CD4-positive, alpha-beta T cell (primary cell): Measurements from ENCODE around the gene FCHSD1. TPM values are rescaled to one million over a fixed set of nuclear protein-coding genes. Genes with fewer than 3 reads are reported as not detected.
A peak's percentile ranks its signal among the peaks of the same experiment; 100 is the strongest.

ENCODE experiments used
- ATAC-seq: fragments of 200-7000 bp; cut with Tn5 transposase; one replicate; pipeline ENCODE4 v1.10.0; 2022; ENCODE audit warnings: mild to moderate bottlenecking; ENCODE audit not compliant: poor library complexity
- CTCF ChIA-PET: fragments of 350-600 bp; sonication (Branson Sonifier 250); formaldehyde crosslinking; loops from one replicate; lab custom pipeline; 2021; ENCODE audit warnings: antibody characterized with exemption, inconsistent platforms; lab: Charles Lee
- POLR2A ChIA-PET: fragments of 350-600 bp; sonication (Branson Sonifier 250); formaldehyde crosslinking; loops from one replicate; lab custom pipeline; 2021; ENCODE audit warnings: antibody characterized with exemption, inconsistent platforms; lab: Charles Lee
- DNase-seq, 14 experiments: peaks; one replicate each; pipeline ENCODE4 v3.0.0-alpha.2; 2013 to 2020; ENCODE audit warnings: mixed read lengths in 2 of 14
- H3K27ac ChIP-seq, 2 donors: one replicate each; pipeline versions ENCODE4 v1.5.1 to v1.7.0; 2013; ENCODE audit warnings: low read length in 2 of 2, low read depth in 1 of 2, mild to moderate bottlenecking in 1 of 2
- H3K27me3 ChIP-seq, 2 experiments: 1 replicate in 1 of 2; 2 replicates in 1 of 2; pipeline versions ENCODE4 v1.6.1 to v1.7.0; 2013; ENCODE audit warnings: low read length in 2 of 2, control low read depth in 1 of 2, mild to moderate bottlenecking in 1 of 2, moderate library complexity in 1 of 2; ENCODE audit not compliant: insufficient read depth in 2 of 2, control insufficient read depth in 1 of 2
- H3K36me3 ChIP-seq: one replicate; pipeline ENCODE4 v1.6.1; 2013; ENCODE audit warnings: low read length, control low read depth; ENCODE audit not compliant: insufficient read depth
- H3K4me1 ChIP-seq: one replicate; pipeline ENCODE4 v1.6.1; 2013; ENCODE audit warnings: low read length, control low read depth; ENCODE audit not compliant: insufficient read depth
- H3K4me3 ChIP-seq: one replicate; pipeline ENCODE4 v1.5.1; 2013; ENCODE audit warnings: mild to moderate bottlenecking, low read length, moderate library complexity
- H3K9me3 ChIP-seq, 2 experiments: 1 replicate in 1 of 2; 2 replicates in 1 of 2; pipeline versions ENCODE4 v1.6.1 to v1.7.0; 2013; ENCODE audit warnings: low read length in 2 of 2, mild to moderate bottlenecking in 2 of 2, control low read depth in 1 of 2, moderate library complexity in 1 of 2; ENCODE audit not compliant: control insufficient read depth in 1 of 2, insufficient read depth in 1 of 2
- H3K27ac Mint-ChIP-seq: one replicate; pipeline ENCODE4 v1.8.0; 2020; ENCODE audit warnings: mixed read lengths
- H3K27me3 Mint-ChIP-seq: one replicate; pipeline ENCODE4 v1.8.0; 2021; ENCODE audit warnings: mixed read lengths
- H3K36me3 Mint-ChIP-seq: one replicate; pipeline ENCODE4 v1.8.0; 2021; ENCODE audit warnings: low read depth, mixed read lengths
- H3K4me1 Mint-ChIP-seq: one replicate; pipeline ENCODE4 v1.8.0; 2021; ENCODE audit warnings: low read depth, mixed read lengths
- H3K4me3 Mint-ChIP-seq: one replicate; pipeline ENCODE4 v1.8.0; 2020; ENCODE audit warnings: mild to moderate bottlenecking, mixed read lengths
- H3K9me3 Mint-ChIP-seq: one replicate; pipeline ENCODE4 v1.8.0; 2020; ENCODE audit warnings: mixed read lengths
- intact Hi-C, 2 experiments: fragments of 100-400 bp; cut with DNase I in 1 of 2; cut with micrococcal nuclease in 1 of 2; formaldehyde crosslinking; loops; one replicate each; pipeline versions ENCODE4 v1.15.1 to v1.9.0; 2023 to 2025; cut with DNase I, micrococcal nuclease
- total RNA-seq, 174 experiments: library from RNA in 2 of 174; stranded (reverse) in 2 of 174; gene quantifications; one replicate each; pipeline ENCODE4 v1.2.3 and lab custom pipeline; 2021 to 2026
- TF ChIP-seq, protein P1 (sequence below): fragments of 200-600 bp; IDR thresholded peaks from one replicate; pipeline ENCODE4 v1.8.0; 2022; ENCODE audit warnings: antibody characterized with exemption, mild to moderate bottlenecking

FCHSD1 gene
- total RNA-seq, 2 experiments from 2014 or later, result 79.8 to 86.8 TPM

GRCh38 chr5:141623186-141623585 is 28.0 kb downstream of the FCHSD1 start:
- Histone ChIP-seq H3K27me3 (no peaks in the 10 kb centered on the region), H3K9me3 (no peaks in the 10 kb centered on the region), H3K4me1 (peaks cover 16% of the 10 kb centered on the region), H3K36me3 (peaks cover 72% of the 10 kb centered on the region), H3K27ac (no peak overlapping the region), H3K4me3 (no peak overlapping the region)
- CTCF ChIA-PET, result interaction anchor here (2.2 kb wide), 1 partner anchor 31 kb away, joined by 13 read pairs; no protein-coding TSS in a partner anchor
- peak overlapping the region; percentile 52 for H3K27ac Mint-ChIP-seq
- POLR2A ChIA-PET, result interaction anchor here (0.8 to 1.5 kb wide), 2 partner anchors 13 to 31 kb away, joined by 5 to 6 read pairs; no protein-coding TSS in a partner anchor
- no peak overlapping the region for H3K4me3 Mint-ChIP-seq
- H3K4me1 Mint-ChIP-seq, result peaks cover 29% of the 10 kb centered on the region
- no peaks in the 10 kb centered on the region for H3K9me3 Mint-ChIP-seq
- intact Hi-C loops, result no loop called here
- ATAC-seq (no peak), DNase-seq (peak in 2 of 14 experiments; percentile 44 to 45)
- TF ChIP-seq, protein P1, sequence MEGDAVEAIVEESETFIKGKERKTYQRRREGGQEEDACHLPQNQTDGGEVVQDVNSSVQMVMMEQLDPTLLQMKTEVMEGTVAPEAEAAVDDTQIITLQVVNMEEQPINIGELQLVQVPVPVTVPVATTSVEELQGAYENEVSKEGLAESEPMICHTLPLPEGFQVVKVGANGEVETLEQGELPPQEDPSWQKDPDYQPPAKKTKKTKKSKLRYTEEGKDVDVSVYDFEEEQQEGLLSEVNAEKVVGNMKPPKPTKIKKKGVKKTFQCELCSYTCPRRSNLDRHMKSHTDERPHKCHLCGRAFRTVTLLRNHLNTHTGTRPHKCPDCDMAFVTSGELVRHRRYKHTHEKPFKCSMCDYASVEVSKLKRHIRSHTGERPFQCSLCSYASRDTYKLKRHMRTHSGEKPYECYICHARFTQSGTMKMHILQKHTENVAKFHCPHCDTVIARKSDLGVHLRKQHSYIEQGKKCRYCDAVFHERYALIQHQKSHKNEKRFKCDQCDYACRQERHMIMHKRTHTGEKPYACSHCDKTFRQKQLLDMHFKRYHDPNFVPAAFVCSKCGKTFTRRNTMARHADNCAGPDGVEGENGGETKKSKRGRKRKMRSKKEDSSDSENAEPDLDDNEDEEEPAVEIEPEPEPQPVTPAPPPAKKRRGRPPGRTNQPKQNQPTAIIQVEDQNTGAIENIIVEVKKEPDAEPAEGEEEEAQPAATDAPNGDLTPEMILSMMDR, result no peak
- peaks cover 84% of the 10 kb centered on the region for H3K36me3 Mint-ChIP-seq
- H3K27me3 Mint-ChIP-seq, result no peaks in the 10 kb centered on the region

DNA sequence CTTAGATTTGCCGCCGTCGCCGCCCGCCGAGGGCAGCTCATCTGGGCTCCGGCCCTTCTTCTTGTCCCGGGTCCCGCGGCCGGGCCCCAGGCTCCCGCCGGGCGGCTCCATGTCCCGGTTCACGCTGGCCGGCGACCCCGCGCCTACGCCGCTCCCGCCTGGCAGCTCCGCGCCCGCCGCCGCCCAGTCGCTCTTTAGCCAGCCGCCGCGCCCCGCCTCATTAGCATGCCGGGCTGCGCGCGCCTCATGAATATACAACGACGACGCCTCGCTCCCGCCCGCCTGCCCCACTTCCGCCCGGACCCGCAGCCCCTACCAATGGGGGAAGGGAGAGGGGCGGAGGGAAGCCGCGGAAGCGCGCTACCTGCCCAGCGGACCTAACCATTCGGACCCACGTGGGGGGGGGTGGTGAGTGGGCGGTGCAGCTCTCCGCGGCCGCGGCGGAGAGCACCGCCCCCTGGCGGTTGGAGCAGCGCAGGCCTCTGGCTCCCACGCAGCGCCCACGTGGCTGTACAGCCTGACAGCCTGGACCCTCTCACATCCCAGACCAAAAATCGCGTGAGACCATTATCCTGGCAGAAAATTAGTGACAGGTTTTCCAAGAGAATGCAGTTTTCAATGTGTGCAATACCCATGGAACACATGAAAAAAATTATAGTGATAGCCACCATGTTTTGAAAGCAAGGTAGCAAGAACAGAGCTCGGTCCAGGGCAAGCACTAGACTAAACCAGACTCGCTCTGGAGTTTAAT is 32.2 kb downstream of the FCHSD1 start, which contains the start of gene DIAPH1:
TSS of gene DIAPH1 (minus strand) at position 197 of the 751 bp plus-strand sequence. CDS start at position 111, 86 bp downstream.
- DNase-seq, result peak; percentile 95 to 99 (median 98)
- Histone ChIP-seq H3K27me3 (no peaks in the 10 kb centered on the region), H3K4me1 (peaks cover 25% of the 10 kb centered on the region), H3K4me3 (peak within 1 kb of the TSS; percentile 96), H3K27ac (peak within 1 kb of the TSS; percentile 91 to 94), H3K36me3 (peaks cover 38% of the 10 kb centered on the region), H3K9me3 (no peaks in the 10 kb centered on the region)
- intact Hi-C loops, result loop anchor here (1.0 to 2.0 kb wide), 5 partner anchors 14 to 27 kb away; partner anchors contain the start of genes HDAC3 (in 2 of the 2) and RELL2 (in 2 of the 2)
- H3K9me3 Mint-ChIP-seq, result no peaks in the 10 kb centered on the region
- H3K27me3 Mint-ChIP-seq, result no peaks in the 10 kb centered on the region
- H3K4me1 Mint-ChIP-seq, result peaks cover 66% of the 10 kb centered on the region
- CTCF ChIA-PET, result interaction anchor here (0.8 to 5.5 kb wide), 23 partner anchors 9 to 1475 kb away, joined by 3 to 281 read pairs (median 6); partner anchors contain the start of genes FCHSD1, HDAC3, PCDHGA10 and PCDHGB4
- peak within 1 kb of the TSS; percentile 98 for H3K4me3 Mint-ChIP-seq
- TF ChIP-seq, protein P1, result peak; percentile 86
- POLR2A ChIA-PET, result interaction anchor here (0.7 to 8.2 kb wide), 11 partner anchors 12 to 299 kb away, joined by 3 to 191 read pairs (median 5); partner anchors contain the start of genes FCHSD1, HDAC3, RELL2 and TAF7
- ATAC-seq, result peak; percentile 90
- peaks cover 67% of the 10 kb centered on the region for H3K36me3 Mint-ChIP-seq
- H3K27ac Mint-ChIP-seq, result peak within 1 kb of the TSS; percentile 92

DNA sequence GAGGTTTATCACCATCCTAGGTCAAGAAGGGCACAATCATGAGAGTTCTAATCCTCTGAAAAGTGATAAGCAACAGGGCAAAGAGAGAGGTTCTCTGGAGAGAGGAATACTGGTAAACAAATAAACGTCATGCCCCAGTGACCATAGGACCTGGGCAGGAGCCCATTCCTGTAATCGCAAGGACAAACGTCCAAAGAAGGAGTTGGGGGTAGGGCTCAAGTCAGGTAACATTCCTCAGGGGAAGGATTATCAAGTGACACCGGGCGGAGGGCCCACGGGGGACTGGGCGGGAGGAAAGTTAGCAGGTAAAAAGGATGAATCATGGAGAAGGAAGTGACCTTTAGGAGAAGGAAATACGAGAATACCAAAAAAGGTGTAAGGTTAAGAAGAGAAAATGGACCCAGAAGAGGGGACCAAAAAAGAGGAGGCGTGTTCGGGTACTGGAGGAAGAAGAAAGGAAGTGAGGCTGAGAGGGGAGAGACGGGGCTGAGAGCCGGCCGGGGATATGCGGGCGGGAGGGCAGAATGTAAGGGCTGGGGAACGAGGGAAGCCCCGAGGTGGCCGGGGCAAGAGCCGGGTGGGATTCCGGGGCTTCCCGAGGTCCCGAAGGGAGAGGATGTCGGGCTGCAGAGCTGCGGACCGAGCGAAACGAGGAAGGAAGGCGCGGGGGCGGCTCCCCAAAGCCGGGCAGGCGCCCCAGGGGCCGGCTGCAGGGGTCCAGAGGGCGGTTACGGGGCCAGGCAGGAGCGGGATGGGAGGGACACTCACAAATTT is 33.0 kb downstream of the FCHSD1 start:
- Histone ChIP-seq H3K9me3 (no peaks in the 10 kb centered on the region), H3K4me3 (peak overlapping the region; percentile 96), H3K36me3 (peaks cover 35% of the 10 kb centered on the region), H3K27ac (peak overlapping the region; percentile 91 to 94), H3K27me3 (no peaks in the 10 kb centered on the region), H3K4me1 (peaks cover 24% of the 10 kb centered on the region)
- peak in 13 of 14 experiments; percentile 21 to 76 (median 37) for DNase-seq
- peaks cover 66% of the 10 kb centered on the region for H3K4me1 Mint-ChIP-seq
- peak overlapping the region; percentile 92 for H3K27ac Mint-ChIP-seq
- H3K27me3 Mint-ChIP-seq, result no peaks in the 10 kb centered on the region
- peaks cover 62% of the 10 kb centered on the region for H3K36me3 Mint-ChIP-seq
- POLR2A ChIA-PET, result interaction anchor here (0.7 to 8.2 kb wide), 12 partner anchors 11 to 298 kb away, joined by 3 to 191 read pairs (median 8); partner anchors contain the start of genes FCHSD1, HDAC3, RELL2 and TAF7
- TF ChIP-seq, protein P1, result no peak
- CTCF ChIA-PET, result interaction anchor here (0.8 to 5.5 kb wide), 23 partner anchors 8 to 298 kb away, joined by 3 to 281 read pairs (median 7); partner anchors contain the start of genes FCHSD1, HDAC3, PCDHGB4 and RELL2
- intact Hi-C loops, result loop anchor here (2.0 kb wide), 2 partner anchors 13 to 19 kb away; partner anchors contain the start of genes HDAC3 (in 1 of the 2) and RELL2 (in 1 of the 2)
- H3K9me3 Mint-ChIP-seq, result no peaks in the 10 kb centered on the region
- ATAC-seq, result peak; percentile 33
- H3K4me3 Mint-ChIP-seq, result peak overlapping the region; percentile 98
